Left renal pelvis (tissue), 4 donors: Measurements from ENCODE around the gene FTO. TPM values are rescaled to one million over a fixed set of nuclear protein-coding genes. Genes with fewer than 3 reads are reported as not detected.

Experiments
- DNase-seq, 4 donors: peaks; one replicate each; pipeline ENCODE4 v3.0.0-alpha.2; 2013; ENCODE audit warnings: low read depth in 4 of 4, low spot score in 3 of 4
- polyA plus RNA-seq, 4 donors: library from polyadenylated mRNA; unstranded; fragments of 120-200 nt; gene quantifications; one replicate each; pipeline ENCODE4 v1.2.1, GENCODE V29; 2013; ENCODE audit not compliant: insufficient read length in 4 of 4

The FTO gene
- polyA plus RNA-seq, 4 donors, result 84.1 to 104 (median 96.4) TPM

DNA sequence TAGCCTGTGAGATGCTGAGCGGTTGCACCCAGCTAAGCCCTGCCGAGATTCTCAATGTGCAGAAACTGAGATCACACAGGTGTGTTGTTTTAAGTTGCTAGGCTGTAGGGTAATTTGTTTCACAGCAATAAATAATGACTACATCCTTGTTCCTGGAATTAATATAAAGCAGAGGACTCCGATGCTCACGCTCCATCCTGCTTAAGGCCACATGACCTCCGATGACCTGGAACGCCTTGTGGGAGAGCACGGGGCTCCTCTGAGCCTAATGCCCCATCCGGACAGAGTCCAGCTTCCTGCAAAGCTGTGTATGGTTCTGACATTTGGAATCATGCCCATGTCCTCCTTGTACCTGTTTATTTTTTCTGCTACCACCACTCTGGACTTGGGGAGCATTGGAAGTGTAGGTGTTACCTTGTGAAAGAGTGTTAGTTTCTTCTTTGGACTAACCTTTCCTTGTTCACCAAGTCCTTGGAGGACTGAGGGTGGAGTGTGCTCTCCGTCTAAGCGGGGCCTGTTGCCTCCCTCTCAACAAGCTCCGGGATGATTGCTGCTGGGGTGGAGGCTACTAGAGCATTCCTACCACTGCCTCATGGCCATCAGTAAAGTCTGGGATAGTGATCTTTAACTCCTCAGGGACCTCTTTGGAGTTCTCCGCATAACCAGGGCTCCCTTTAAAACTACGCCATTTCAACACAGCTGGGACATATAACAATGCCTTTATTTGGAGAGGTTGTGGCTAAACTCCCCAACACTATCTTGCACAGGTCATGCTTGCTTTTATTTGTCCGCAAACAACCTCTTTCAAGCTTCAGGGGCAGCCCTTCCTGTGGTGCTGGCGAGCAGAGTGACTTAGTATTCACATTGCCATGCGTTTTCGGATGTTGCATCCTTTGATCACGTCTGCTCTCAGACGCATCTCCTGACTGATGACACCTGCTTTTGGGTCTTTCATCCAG lies 457.3 kb downstream of the FTO start:
- no peak for DNase-seq

GRCh38 chr16:54163197-54163843 lies 459.4 kb downstream of the FTO start:
- DNase-seq, result no peak

- DNase-seq, result no peak
These were observed 460.8 kb downstream of the FTO start for GRCh38 chr16:54164789-54165173.

DNA sequence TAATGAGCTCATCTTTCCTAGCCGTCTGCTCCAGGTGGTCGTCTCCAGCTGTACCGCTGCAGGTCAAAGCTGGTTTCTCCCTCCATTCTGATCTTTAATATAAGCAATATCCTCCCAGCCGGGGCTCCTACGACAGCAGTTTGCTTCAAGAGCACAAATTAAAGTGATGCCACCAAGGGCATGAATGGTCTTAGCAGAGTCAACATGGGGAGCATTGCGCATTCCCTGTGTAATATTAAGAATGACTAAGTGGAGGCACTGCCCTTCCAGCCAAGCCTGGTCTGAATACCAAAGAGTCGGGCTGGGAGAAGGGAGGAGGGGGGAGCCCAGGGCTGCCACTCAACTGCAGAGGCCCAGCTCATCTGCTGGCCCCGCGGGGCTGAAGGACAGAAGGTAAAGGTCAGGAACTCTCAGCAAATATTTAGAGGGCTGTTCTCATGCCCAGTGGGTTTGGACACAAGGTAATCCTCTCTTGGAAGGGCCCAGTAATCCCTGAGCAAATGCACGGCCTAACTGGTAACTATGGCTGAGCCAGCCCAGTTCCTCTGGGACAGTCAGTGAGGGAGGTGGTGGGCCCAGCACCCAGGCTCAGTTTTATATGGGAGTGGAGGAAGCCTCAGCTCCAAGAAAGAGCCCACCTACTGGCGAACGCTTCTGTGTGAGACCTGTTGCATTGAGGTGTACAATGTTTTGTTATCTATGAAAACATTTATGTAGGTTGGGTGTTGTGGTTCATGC lies 461.4 kb downstream of the FTO start:
- no peak for DNase-seq

- no peak for DNase-seq
These were observed 462.2 kb downstream of the FTO start for GRCh38 chr16:54165912-54166865.

GRCh38 chr16:54169112-54169511 lies 465.2 kb downstream of the FTO start:
- no peak for DNase-seq

DNA sequence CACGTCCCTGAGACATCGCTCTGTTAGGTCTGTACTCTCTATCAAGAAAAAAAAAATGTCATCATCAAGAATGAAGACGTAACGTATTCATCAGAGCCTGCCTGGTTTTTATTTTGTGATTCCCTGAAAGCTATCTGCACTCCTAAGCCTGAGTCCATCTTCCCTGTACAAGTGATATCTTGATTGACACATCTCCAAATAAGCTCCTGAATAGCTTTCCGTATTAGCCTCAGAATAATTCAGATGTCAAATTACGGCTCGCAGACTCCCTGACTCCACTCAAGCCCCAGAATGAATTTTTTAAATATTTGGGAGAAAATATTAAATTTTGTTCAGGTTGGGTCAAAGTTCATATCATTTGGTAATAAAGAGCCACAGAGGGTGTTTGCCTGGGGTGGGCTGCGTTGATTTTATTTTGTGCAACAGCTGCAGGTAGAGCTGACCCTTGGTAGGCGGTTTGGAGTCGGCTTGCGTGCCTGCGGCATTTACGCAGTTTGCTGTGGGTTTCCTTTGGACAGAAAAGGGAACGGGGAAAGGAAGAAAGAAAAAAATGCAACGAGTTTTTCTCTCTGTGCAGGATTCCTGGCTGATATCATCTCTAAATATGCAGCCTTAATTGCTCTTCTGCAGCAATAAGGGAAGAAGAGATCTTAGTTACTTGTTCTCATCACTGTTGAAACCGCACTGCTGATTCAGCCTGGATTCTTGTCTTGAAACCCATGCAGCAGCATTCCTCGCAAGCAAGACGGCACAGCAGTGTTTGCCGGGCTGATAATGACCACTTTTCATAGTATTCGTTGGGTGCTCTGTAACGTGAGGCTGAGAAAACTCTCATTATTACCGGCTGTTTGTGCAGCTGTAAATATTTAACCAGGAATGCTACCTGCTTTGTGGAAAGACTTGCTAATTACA lies 467.9 kb downstream of the FTO start:
- no peak for DNase-seq

GRCh38 chr16:54173490-54173889 lies 469.5 kb downstream of the FTO start:
- DNase-seq, result no peak

GRCh38 chr16:54174201-54174600 lies 470.2 kb downstream of the FTO start:
- no peak for DNase-seq

- DNase-seq, result no peak
These were observed 470.8 kb downstream of the FTO start for GRCh38 chr16:54174750-54175149.

DNA sequence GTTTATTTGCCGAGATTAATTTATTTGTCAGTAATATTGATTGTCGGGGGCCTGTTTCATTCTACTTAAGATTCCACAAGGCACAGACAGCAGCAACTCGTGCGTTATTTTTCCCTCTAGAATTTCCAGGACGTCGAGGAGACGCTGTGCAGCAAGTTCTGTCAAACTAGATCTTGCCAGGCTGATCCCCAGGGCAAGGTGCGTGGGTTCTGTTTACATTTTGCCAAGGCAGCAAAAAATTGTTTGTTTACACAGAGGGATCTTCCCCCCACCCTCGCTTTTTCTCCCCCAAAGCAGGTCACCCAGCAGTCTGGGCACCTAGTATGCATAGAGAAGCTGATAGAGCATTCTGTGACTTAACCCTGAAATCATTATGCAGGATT lies 471.2 kb downstream of the FTO start:
- no peak for DNase-seq

DNA sequence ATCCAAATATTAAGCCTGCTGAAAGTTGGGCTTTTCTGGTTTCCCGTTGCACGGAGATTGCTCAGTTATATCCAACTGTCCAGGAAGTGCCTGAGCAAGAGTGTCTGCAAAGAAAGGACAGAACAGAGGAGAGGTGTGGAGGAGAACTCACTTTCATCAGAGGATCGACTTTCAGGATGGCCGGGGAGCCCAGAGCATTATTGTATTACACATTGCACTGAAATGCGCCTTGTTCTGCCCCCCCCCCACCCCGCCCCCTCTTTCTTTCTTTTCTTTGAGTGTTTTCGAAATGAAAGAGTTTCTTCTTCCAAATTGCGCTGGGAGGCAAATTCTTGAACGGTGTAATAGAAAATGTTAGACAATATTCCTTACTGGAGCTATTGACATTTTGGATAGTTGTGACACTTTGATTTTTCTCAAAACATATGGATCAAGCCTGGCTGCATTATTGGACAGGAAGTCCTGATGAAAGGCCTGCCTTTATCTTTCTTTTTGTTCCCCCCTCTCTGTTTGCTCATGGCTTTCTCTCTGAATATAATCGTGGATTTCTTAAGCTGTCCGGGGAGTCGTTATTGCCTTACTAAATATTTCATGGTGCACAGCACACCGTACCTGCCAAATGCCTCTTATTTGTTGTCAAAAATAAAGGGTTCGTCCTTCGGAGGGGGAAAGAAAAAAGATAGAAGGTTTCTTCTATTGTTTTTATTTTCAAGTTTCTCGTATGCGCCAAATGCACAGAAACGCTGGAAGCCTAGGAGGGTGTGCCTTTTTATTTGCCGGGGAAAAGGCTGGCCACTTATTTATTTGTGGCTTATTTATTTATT lies 471.8 kb downstream of the FTO start:
- DNase-seq, result no peak

GRCh38 chr16:54176376-54176901 lies 472.5 kb downstream of the FTO start:
- no peak for DNase-seq

GRCh38 chr16:54177052-54177861 lies 473.3 kb downstream of the FTO start:
- no peak for DNase-seq

DNA sequence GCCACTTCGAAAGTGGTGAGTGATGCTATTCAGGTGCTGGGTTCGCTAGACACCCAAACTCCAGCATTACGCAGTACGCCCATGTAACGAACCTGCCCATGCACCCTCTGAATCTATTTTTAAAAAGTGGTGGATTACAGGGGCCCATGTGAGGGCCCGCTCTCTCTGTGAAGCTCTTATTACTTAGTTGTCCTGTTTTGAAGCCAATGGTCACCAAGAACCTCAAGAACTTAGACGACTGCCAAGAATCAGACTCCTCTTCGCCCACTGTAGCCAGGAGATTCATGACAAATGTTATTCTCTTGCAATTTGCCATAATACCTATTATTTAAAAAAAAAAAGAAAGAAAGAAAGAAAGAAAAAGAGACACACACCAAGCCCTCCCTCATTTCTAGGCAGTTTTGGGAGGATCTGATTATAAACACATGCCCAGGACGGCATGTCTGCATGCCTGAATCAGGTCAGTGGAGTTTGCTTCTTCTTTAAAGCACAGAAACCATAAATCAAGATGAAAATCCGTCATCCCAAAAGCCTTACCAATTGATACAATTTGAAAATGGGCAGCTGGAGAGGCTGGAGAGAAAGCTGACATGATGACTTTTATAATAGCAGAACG lies 474.0 kb downstream of the FTO start:
- no peak for DNase-seq

DNA sequence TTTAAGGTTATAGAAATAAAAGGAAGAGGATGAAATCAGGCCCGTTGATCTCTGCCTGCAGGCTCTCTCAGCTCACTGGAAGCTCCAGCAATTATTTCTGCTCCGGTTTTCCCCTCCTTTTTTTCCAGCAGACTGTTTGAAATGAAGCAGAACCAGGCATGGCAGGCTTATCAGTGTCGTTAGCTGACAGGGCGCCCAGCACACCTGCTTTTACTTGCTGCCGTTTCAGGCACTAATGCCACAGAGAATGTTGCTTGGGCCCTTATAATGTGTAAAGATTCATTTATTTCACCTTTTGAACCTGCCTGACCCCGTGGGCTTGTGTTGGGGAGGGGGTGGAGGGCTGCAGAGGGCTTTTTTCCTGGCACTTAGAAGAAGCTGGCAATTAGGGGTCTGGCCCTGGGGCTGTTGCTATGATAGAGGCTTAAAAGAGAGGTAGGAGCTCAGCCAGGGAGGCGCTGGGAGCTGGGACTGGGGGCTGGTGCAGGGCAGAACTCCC lies 474.6 kb downstream of the FTO start:
- no peak for DNase-seq
